Panc1 (cell line): Measurements from ENCODE around the gene GNRH2. TPM values are rescaled to one million over a fixed set of nuclear protein-coding genes. Genes with fewer than 3 reads are reported as not detected.

Experiments
- ATAC-seq: fragments of 200-7000 bp; cut with Tn5 transposase; 2 replicates; pipeline ENCODE4 v1.9.1; 2020; ENCODE audit warnings: mild to moderate bottlenecking, moderate library complexity
- BruUV-seq: library from RNA; stranded (reverse); fragments of 400-500 nt; replicated peaks from 2 replicates; lab custom pipeline; 2021; lab: Mats Ljungman, UMichigan
- CTCF ChIA-PET: fragments of 300-600 bp; sonication (Branson Sonifier 250); formaldehyde crosslinking; loops from one replicate; lab custom pipeline; 2022; ENCODE audit warnings: antibody characterized with exemption; lab: Charles Lee
- POLR2A ChIA-PET: fragments of 300-600 bp; sonication (Branson Sonifier 250); formaldehyde crosslinking; loops from one replicate; lab custom pipeline; 2022; ENCODE audit warnings: antibody characterized with exemption; lab: Charles Lee
- DNase-seq: peaks from one replicate; pipeline ENCODE4 v3.0.0-alpha.2; 2010; ENCODE audit warnings: low read depth, low spot score
- H3K27ac ChIP-seq: 2 replicates; pipeline ENCODE4 v1.5.1; 2011; ENCODE audit warnings: mild to moderate bottlenecking, low read length, inconsistent platforms
- H3K27me3 ChIP-seq: fragments of 200-500 bp; sonication (Bioruptor generic); 2 replicates; pipeline ENCODE4 v1.6.0; 2014; ENCODE audit warnings: low read length, inconsistent platforms; ENCODE audit not compliant: control insufficient read depth, insufficient read depth
- H3K36me3 ChIP-seq: fragments of 200-500 bp; sonication (Bioruptor generic); 2 replicates; pipeline ENCODE4 v1.5.1; 2014; ENCODE audit warnings: inconsistent platforms, mild to moderate bottlenecking, low read length, moderate library complexity; ENCODE audit not compliant: control insufficient read depth, insufficient read depth
- H3K4me1 ChIP-seq: 2 replicates; pipeline ENCODE4 v1.5.1; 2011; ENCODE audit warnings: inconsistent platforms, mild to moderate bottlenecking, low read length, moderate library complexity; ENCODE audit not compliant: control insufficient read depth, insufficient read depth
- H3K4me3 ChIP-seq, 2 experiments: 2 replicates each; pipeline ENCODE4 v1.5.1; 2011 to 2012; ENCODE audit warnings: low read depth in 2 of 2, low read length in 2 of 2, mild to moderate bottlenecking in 2 of 2, inconsistent platforms in 1 of 2, moderate library complexity in 1 of 2
- H3K9me3 ChIP-seq: fragments of 200-500 bp; sonication (Bioruptor generic); 2 replicates; pipeline ENCODE4 v1.5.1; 2014; ENCODE audit warnings: low read depth, mild to moderate bottlenecking, inconsistent platforms, low read length, moderate library complexity; ENCODE audit not compliant: control insufficient read depth, insufficient read depth
- POLR2AphosphoS5 ChIP-seq: IDR thresholded peaks from 2 replicates; pipeline ENCODE4 v1.6.1; 2012; ENCODE audit warnings: mild to moderate bottlenecking, low read depth, low read length, moderate library complexity
- REST ChIP-seq, 2 experiments: IDR thresholded peaks; 2 replicates each; pipeline ENCODE4 v1.6.1; 2011 to 2012; ENCODE audit warnings: low read depth in 2 of 2, control low read depth in 1 of 2, low read length in 1 of 2, mild to moderate bottlenecking in 1 of 2, moderate library complexity in 1 of 2; ENCODE audit not compliant: insufficient read depth in 1 of 2
- SIN3A ChIP-seq: IDR thresholded peaks from 2 replicates; pipeline ENCODE4 v1.6.1; 2012; ENCODE audit warnings: low read depth, mild to moderate bottlenecking, low read length, moderate library complexity, borderline replicate concordance; ENCODE audit not compliant: insufficient read depth
- TCF7L2 ChIP-seq: IDR thresholded peaks from 2 replicates; pipeline ENCODE4 v1.6.1; 2011; ENCODE audit warnings: mild to moderate bottlenecking, low read depth, low read length, inconsistent platforms
- in situ Hi-C: cut with HindIII; loops from 2 replicates; pipeline ENCODE4 v1.10.0; 2016; ENCODE audit warnings: low sequenced_read_pairs, low pct_unique_long_range_greater_than_20kb
- intact Hi-C: fragments of 100-400 bp; cut with micrococcal nuclease; formaldehyde crosslinking; loops from one replicate; pipeline ENCODE4 v1.10.0; 2022; ENCODE audit not compliant: unreplicated experiment
- total RNA-seq: library from RNA; stranded (reverse); gene quantifications from one replicate; pipeline ENCODE4 v1.2.1, GENCODE V29; 2021; ENCODE audit not compliant: unreplicated experiment
- TF ChIP-seq, protein P1 (sequence below): fragments of 450-650 bp; IDR thresholded peaks from 2 replicates; pipeline ENCODE4 v1.5.1; 2017; ENCODE audit warnings: mild to moderate bottlenecking

The GNRH2 gene
- total RNA-seq, 1 experiment from 2014 or later = 0.49 TPM

GRCh38 chr20:3027987-3028386 is 15.4 kb upstream of the GNRH2 start:
- intact Hi-C loops = no loop called here
- no peak for TF ChIP-seq SIN3A
- TF ChIP-seq REST (IDR thresholded peaks at IDR 0.05; ENCODE audit: insufficient read depth in 1 of 2, low read depth in 2 of 2, low read length in 1 of 2) = no peak
- TF ChIP-seq, protein P1, sequence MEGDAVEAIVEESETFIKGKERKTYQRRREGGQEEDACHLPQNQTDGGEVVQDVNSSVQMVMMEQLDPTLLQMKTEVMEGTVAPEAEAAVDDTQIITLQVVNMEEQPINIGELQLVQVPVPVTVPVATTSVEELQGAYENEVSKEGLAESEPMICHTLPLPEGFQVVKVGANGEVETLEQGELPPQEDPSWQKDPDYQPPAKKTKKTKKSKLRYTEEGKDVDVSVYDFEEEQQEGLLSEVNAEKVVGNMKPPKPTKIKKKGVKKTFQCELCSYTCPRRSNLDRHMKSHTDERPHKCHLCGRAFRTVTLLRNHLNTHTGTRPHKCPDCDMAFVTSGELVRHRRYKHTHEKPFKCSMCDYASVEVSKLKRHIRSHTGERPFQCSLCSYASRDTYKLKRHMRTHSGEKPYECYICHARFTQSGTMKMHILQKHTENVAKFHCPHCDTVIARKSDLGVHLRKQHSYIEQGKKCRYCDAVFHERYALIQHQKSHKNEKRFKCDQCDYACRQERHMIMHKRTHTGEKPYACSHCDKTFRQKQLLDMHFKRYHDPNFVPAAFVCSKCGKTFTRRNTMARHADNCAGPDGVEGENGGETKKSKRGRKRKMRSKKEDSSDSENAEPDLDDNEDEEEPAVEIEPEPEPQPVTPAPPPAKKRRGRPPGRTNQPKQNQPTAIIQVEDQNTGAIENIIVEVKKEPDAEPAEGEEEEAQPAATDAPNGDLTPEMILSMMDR = no peak
- no peak for TF ChIP-seq TCF7L2
- TF ChIP-seq POLR2AphosphoS5 = no peak
- ATAC-seq (no peak), DNase-seq (no peak)
- Histone ChIP-seq H3K36me3 (peaks cover 9% of the 10 kb centered on the region; the same call in 1 of the 2 replicates), H3K4me3 (no peak overlapping the region), H3K27me3 (no peaks in the 10 kb centered on the region), H3K9me3 (no peaks in the 10 kb centered on the region), H3K27ac (no peak overlapping the region), H3K4me1 (no peaks in the 10 kb centered on the region)
- in situ Hi-C loops = no loop called here
- CTCF ChIA-PET = no interaction called here
- POLR2A ChIA-PET = no interaction called here
- BruUV-seq = no TSS peak

DNA sequence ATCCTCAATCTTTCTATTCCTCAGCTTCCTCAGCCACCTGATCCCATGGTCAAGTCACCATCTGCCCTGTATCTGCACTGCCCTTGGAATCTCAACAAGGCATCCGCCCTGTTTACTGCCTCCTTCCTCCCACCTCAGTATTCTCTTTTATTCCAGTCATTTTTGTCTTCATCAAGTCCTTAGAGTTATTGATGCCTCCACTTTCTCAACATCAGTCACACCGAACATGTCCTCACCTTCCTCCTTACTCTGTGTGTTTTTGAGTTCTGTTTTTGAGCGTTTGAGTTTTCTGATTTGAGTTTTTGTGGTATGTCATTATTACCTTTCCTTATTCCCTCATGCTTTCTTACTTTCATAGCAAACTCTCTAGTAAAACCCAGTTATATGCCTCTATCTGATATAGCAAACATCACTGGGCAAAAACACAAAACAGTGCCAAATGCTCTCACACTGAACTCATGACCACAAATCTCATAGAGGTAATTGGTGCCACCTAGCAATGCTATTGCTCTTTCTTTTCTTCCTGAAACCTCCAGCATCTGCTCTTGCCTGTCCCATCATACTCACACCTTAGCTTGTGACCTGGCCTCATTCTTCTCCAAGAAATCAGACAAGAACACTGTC is 11.8 kb upstream of the GNRH2 start:
- H3K4me1 ChIP-seq = no peaks in the 10 kb centered on the region
- H3K27ac ChIP-seq = no peak overlapping the region
- DNase-seq (no peak), ATAC-seq (no peak)
- POLR2A ChIA-PET = no interaction called here
- H3K9me3 ChIP-seq = no peaks in the 10 kb centered on the region
- no peak overlapping the region for H3K4me3 ChIP-seq
- H3K27me3 ChIP-seq = no peaks in the 10 kb centered on the region
- in situ Hi-C loops = no loop called here
- 0 out of 2 replicates have a peak, but pooled peaks cover 2% of the 10 kb centered on the region for H3K36me3 ChIP-seq
- BruUV-seq = no TSS peak
- intact Hi-C loops = no loop called here
- TF ChIP-seq TCF7L2 (no peak), POLR2AphosphoS5 (no peak), REST (IDR thresholded peaks at IDR 0.05; ENCODE audit: insufficient read depth in 1 of 2, low read depth in 2 of 2, low read length in 1 of 2) (no peak), SIN3A (no peak)
- TF ChIP-seq, protein P1 = no peak
- CTCF ChIA-PET = no interaction called here
